Peyer's patch (tissue), 4 donors: ENCODE results near the gene MAT1A. TPM values are rescaled to one million over a fixed set of nuclear protein-coding genes. Genes with fewer than 3 reads are reported as not detected.

Source experiments
- DNase-seq, 3 donors: peaks; one replicate each; pipeline ENCODE4 v3.0.0-alpha.2; 2017 to 2019
- H3K27ac ChIP-seq, 4 donors: fragments of 200-600 bp; sonication (generic); one replicate each; pipeline ENCODE4 v1.5.1; 2016 to 2019
- H3K27me3 ChIP-seq, 2 donors: fragments of 200-600 bp; sonication (generic); one replicate each; pipeline ENCODE4 v1.5.1; 2019
- H3K36me3 ChIP-seq, 3 donors: fragments of 200-600 bp; sonication (generic); one replicate each; pipeline ENCODE4 v1.5.1; 2016 to 2019
- H3K4me1 ChIP-seq, 4 donors: fragments of 200-600 bp; sonication (generic); one replicate each; pipeline ENCODE4 v1.5.1; 2016 to 2019
- H3K4me3 ChIP-seq, 4 donors: fragments of 200-600 bp; sonication (generic); 1 replicate in 3 of 4; 2 replicates in 1 of 4; pipeline ENCODE4 v1.5.1; 2016 to 2019; ENCODE audit warnings: mild to moderate bottlenecking in 1 of 4
- H3K9me3 ChIP-seq, 4 donors: fragments of 200-600 bp; sonication (generic); one replicate each; pipeline ENCODE4 v1.5.1; 2016 to 2019; ENCODE audit warnings: mild to moderate bottlenecking in 1 of 4
- CTCF ChIP-seq, 6 experiments: fragments of 450-650 bp in 4 of 6; fragments of 200-600 bp in 2 of 6; sonication (generic) in 1 of 6; IDR thresholded peaks; one replicate each; pipeline ENCODE4 v1.5.1; 2017 to 2019; ENCODE audit warnings: antibody characterized with exemption in 6 of 6, mild to moderate bottlenecking in 3 of 6, moderate library complexity in 1 of 6
- POLR2A ChIP-seq, 2 donors: fragments of 450-650 bp; IDR thresholded peaks; one replicate each; pipeline ENCODE4 v1.5.1; 2017; ENCODE audit warnings: antibody characterized with exemption in 2 of 2, mild to moderate bottlenecking in 2 of 2, moderate library complexity in 2 of 2
- total RNA-seq, 4 donors: library from RNA; depleted of rRNA; stranded (reverse); fragments of >200 nt; gene quantifications; one replicate each; pipeline ENCODE4 v1.1.0, GENCODE V29; 2016

MAT1A gene
- total RNA-seq, 4 donors from 2014 or later, result not detected

- Histone ChIP-seq H3K9me3 (no peaks in the 10 kb centered on the region), H3K27me3 (no peaks in the 10 kb centered on the region), H3K4me1 (no peaks in the 10 kb centered on the region), H3K36me3 (no peaks in the 10 kb centered on the region), H3K27ac (no peak overlapping the region), H3K4me3 (no peak overlapping the region)
- no peak for DNase-seq
- TF ChIP-seq CTCF (IDR thresholded peaks at IDR 0.05) (no peak), POLR2A (IDR thresholded peaks at IDR 0.05) (no peak)
Observed at GRCh38 chr10:80268266-80268665, 21.2 kb downstream of the MAT1A start.

- no peaks in the 10 kb centered on the region for H3K9me3 ChIP-seq
- TF ChIP-seq CTCF (IDR thresholded peaks at IDR 0.05) (no peak), POLR2A (IDR thresholded peaks at IDR 0.05) (no peak)
Observed at GRCh38 chr10:80266513-80266863, 23.0 kb downstream of the MAT1A start.

GRCh38 chr10:80265740-80266512, 23.5 kb downstream of the MAT1A start:
- Histone ChIP-seq H3K9me3 (no peaks in the 10 kb centered on the region), H3K27me3 (no peaks in the 10 kb centered on the region), H3K4me3 (no peak overlapping the region), H3K36me3 (no peaks in the 10 kb centered on the region), H3K4me1 (no peaks in the 10 kb centered on the region), H3K27ac (no peak overlapping the region)
- TF ChIP-seq CTCF (IDR thresholded peaks at IDR 0.05) (no peak), POLR2A (IDR thresholded peaks at IDR 0.05) (no peak)
- DNase-seq, result no peak

More at GRCh38 chr10:80266513-80266863, 23.0 kb downstream of the MAT1A start:
- DNase-seq, result no peak
- Histone ChIP-seq H3K36me3 (no peaks in the 10 kb centered on the region), H3K4me1 (no peaks in the 10 kb centered on the region), H3K27me3 (no peaks in the 10 kb centered on the region), H3K27ac (no peak overlapping the region), H3K4me3 (no peak overlapping the region)

DNA sequence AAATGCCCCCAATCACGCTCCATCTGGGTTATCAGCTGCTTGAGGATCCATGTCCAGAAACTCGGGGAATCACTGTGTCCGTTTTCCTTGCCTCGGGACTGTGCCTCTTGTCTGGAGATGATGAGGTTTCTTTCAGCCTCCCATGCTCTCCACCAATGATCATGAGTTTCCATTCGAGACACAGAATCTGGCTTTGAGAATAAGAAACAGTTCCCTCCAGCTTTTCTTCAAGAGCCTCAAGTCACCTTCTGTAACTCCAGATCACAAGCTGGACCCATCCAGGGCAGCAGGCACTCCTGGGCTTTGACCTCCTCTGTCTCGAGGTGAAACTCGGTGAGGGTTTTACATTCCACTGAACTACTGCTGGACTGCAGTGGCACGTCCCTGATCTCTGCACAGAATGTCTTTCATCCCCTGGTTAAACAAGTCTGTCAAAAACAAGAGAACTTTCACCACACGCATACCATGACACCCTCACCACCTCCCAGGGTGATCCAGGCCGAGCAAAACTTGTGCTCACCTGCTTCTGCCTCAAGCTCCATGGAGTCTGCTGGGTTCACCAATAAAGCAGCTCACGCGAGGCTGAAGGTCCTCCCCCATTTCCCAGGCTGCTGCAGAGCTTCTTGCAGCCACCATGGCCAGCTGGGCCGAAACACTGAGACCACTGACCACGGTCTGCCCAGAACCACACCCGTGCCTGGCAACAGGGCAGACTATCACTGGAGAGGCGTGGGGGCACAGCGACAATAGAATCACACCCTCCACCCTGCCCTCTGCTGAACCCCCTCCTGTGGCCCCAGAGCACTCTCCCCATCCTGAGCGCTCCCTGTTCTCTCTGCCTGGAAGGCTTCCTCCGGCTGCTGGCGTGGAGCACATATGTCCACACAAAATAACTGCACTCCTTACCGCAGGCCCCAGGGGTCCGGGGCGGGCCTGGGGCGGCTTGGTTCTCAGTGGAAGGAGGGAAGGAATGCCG, 25.1 kb downstream of the MAT1A start:
- Histone ChIP-seq H3K4me3 (no peak overlapping the region), H3K27ac (no peak overlapping the region), H3K27me3 (no peaks in the 10 kb centered on the region), H3K4me1 (no peaks in the 10 kb centered on the region), H3K36me3 (no peaks in the 10 kb centered on the region), H3K9me3 (no peaks in the 10 kb centered on the region)
- TF ChIP-seq POLR2A (IDR thresholded peaks at IDR 0.05), result no peak
- TF ChIP-seq CTCF (IDR thresholded peaks at IDR 0.05), result no peak
- no peak for DNase-seq

DNA sequence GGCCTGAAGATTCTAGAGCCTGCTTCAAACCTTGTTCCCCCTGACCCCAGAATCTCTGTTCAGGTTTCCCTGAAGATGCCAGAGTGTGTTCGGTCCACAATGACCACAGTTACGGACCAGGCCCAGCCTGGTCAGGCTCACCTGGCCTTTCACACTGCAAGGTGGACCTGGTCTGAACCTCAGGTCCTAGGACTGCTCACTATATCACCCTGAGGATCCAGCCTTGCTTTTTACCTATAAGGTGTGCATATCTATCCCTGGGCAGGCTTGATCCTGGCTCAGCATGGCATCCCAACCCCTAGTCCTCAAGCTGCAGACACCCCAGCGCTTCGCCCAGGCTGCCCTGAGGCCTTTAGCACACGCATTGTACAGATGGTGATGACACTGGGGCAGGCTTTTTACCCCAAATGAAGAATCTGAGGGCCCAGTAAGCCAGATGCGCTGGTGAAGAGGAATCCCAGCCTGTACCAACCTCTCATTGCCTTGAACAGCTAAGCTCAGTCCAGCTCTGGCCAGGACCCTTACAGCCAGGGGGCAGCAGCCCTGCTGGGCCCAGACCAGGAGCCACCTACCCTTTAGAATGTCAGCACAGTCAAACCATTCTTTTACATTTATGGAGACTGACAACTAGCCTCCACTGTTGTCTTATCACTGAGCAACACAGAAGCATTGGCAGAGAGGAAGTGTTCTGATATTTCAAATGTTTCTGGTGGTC, 28.0 kb downstream of the MAT1A start:
- Histone ChIP-seq H3K9me3 (no peaks in the 10 kb centered on the region), H3K36me3 (no peaks in the 10 kb centered on the region)

More for the DNA sequence above, 28.0 kb downstream of the MAT1A start:
- TF ChIP-seq CTCF (IDR thresholded peaks at IDR 0.05) (no peak), POLR2A (IDR thresholded peaks at IDR 0.05) (no peak)
- no peak for DNase-seq
- Histone ChIP-seq H3K27ac (no peak overlapping the region), H3K4me1 (no peaks in the 10 kb centered on the region), H3K27me3 (no peaks in the 10 kb centered on the region), H3K4me3 (no peak overlapping the region)
